ENCODE measurements around the gene ESRRG. TPM values are rescaled to one million over a fixed set of nuclear protein-coding genes. Genes with fewer than 3 reads are reported as not detected.

ESRRG gene
- total RNA-seq: 6.9 TPM

DNA sequence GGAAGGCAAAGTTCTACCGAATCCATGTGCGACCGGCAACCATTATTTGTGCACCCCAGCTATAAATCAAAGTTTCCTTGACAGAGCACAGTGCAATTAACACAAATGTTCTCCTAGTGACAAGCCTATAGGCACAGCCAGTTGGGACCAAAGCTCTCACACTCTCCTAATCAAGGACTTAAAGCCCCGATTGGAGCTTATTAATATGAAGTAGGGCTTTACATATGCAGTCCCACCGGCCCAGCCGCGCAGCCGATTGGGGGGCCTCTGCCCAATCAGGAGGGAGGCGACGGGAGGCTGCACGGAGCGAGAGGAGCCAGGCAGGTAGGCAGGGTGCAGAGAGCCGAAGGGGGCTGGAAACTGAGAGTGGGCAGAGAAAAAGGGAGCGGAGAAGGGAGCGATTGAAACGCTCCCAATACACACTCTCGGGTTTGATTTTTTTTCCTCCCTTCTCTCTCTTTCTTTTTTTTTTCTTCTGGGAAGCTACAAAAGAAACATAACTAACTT lies at the start of gene ESRRG:
TSS of gene ESRRG (minus strand) at position 156 of the 507 bp plus-strand sequence. CDS start at position 26, 130 bp downstream.
- DNase-seq: peak; percentile 45

DNA sequence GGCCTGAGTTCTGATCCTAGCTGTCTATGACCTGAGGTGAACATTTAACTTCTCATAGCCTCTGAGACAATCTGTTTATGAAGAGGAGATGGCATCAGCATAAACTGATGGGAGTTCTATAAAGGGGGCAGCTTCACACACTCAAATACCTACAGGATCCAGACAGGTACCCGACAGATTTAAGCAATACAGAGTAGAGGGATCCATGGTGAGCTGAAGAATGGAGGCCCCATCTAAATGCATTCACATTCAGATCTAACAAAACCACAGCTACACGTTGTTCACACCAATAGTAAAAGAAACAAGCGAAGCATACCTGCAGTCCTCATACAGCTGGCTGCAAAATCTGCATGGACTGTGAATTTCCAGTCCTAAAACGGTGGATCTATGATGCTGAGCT lies 48.7 kb upstream of the ESRRG start:
- DNase-seq: no peak

DNA sequence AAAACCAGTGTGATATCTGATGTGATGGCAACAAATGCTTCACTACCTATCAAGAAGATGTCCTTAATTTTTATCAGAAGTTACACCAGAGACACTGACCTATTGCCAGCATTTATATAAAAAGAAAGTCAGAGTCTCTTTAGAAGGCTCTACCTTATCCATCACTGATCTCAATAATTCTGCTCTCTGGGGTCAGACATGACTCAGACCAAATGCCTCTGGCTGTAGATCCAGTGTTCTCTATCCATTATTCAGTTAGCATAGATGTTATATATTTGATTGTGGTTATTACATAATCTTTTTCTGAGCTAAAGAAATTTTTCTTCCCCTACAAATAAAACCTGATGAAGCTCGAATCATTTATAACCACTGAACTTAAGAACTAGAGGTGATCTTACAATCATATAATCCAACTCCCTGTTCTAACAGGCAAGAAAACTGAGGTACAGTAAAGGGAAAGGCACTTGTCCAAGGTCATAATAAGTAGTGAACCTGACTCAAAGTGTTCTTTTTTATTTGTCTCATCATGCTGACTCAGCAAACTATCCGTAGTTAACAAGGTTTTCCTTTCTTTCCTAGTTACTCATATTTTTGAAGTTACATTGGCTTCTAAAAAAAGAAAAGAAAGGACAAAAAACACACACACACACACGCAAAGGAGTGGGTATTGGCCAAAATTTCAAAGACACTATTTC lies 43.6 kb upstream of the ESRRG start:
- no peak for DNase-seq

DNA sequence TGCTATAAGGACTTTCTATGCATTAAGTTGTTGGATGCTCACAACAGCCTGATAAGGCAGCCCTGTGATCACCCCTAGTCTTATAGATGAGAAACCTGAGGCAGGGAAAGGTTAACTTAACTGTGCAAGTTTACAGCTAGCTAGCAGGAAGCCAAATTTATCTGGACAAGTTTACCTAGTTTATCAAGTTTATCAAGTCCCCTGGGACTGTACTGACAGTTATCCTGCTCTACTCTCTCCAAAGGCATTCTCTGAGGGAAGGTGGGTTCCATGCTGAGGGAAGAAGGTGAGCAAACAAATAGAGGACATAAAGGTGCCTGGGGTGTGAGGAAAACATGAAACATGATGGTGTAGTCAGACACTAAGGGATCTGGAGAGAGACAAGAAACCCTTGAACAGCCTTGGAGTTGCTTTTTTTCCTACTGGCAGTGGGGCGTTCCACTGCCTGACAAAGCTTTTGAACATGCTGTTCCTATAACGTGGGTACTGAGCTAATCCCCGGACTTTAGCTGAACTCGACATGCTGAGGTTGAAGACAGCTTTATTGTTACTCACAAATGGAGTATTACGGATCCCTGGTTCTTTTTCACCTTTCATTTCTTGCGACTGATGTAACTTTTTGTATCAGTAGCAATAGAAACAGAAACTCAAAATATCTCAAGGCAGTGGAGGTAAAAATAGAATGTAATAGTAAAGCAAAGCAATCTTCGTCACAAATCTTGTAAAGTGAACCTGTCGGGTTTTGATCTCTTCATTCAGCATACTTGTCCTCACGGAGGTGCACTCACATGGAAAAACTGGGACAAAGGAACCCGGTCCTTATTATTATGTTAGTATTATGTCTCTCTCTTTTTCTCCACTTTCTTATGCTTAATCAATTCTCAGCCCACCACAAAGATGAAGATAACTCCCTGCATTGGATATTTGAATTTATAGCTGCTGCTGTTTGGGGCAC lies 42.4 kb upstream of the ESRRG start:
- no peak for DNase-seq

DNA sequence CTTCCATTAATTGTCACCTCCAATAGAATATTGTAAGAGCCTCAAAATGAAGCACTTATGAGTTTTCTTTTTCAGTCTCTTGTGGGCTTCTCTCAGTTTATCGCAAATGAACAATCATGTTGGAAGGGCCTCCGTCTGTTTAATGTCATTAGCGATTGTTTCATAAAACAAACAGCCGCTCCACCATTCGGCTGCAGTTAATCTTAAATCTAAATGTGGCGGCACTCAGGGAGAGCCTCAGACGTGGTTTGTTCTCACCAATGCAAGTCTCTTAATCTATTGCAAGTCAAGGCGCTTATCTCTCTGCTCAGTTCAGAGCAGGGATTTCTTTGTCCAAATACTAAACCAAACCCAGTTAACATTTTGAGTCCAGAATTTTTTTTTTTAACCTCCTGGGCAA lies 34.9 kb upstream of the ESRRG start:
- no peak for DNase-seq

DNA sequence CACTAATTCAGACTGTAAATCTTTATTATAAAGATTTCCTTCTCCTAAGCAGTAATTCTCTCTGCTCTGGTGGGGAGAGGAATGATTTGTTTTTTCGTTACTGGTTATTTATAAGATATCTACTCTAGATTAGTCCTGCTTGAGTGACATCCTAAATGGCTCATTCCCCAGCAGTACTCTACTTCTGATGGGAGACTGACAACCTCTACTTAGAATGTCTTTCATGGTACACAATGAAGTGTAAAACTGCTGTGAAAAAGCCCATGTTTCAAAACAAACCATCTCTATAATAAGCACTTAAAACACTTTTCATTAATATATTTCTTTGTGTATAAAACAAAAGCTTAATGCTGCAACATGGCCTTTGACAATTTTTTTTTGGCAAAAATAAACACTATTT lies 33.9 kb upstream of the ESRRG start:
- no peak for DNase-seq

DNA sequence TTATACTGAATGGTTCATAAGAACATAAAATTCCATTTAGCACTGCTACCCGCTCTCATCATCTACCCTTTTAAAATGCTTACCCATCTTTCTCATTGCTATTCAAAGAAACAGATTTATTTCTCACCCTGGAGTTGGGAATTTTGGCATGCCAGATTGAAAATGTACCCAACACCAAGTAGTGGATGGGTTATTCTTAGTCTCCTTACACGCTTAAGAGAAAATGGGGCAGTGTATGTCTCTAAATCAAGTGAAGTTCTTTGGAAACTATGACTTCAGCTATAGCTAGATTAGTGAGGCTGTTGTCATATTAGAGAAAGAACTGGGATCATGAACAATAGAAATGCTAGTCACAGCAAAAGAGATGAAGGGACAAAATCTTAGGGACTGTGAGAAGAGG lies 27.7 kb upstream of the ESRRG start:
- no peak for DNase-seq

DNA sequence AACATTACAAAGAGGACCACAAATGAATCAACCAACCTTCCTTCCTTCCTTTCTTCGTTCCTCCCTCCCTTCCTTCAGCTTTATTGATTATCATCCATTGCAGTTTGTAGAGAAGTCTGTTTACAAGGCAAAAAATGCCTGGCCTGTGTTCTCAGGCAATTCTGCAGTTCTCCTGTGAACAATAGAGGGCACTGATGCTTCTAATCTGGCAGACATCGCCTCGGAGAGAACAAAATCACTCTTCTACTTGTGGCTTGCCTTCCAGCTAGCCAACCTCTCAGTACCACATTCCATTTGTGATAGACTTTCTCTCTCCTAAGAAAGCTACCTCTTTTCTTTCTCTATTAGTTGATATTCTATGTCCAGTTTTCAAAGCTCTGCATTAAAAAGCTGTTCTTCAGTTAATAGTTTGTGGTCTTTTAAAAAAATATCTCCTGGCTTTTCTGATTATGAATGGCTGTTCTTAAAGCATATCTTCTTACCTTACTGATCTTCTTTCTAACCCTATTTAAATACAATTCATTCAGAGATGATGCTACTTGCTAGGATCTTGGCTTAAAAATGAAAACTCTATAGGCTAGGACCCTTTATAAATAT lies 26.9 kb upstream of the ESRRG start:
- peak; percentile 43 for DNase-seq

DNA sequence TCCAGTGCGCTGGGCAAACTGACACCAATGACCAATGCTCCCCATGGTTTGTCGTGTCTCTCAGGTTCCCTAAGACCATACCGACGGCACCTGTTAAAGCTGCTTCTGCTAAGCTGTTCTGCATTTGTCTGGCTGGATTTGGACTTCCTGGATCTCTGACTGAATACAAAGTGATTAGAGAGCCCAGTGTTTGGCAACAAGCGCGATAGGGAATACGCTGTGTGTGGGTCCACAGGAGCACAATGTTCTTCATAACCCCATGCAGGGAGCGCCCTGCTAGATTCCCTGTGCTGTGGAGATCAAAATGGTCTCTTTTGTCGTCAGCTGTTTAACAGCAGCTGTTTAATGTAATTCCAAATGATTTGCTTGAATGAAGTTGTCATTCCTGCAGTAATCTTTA lies 26.0 kb upstream of the ESRRG start:
- DNase-seq: no peak

DNA sequence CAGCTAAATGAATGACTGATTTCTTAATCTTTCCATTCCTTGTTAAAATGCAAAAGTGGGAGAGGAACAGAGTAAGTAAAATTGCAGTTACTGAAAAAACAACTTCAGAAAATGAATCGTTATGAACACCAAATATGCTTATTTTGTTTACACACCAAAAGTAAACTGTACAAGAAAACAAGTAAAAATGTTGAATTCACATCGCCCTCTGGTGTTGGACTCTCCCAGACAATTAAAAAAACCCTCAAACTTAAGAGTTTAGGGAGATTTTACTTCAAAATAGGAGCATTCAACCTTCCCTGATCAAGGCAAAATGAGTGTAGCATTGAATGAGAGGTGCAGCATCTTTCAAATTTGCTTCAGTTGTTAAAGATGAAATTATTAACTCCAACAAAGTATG lies 19.4 kb upstream of the ESRRG start:
- DNase-seq: no peak

DNA sequence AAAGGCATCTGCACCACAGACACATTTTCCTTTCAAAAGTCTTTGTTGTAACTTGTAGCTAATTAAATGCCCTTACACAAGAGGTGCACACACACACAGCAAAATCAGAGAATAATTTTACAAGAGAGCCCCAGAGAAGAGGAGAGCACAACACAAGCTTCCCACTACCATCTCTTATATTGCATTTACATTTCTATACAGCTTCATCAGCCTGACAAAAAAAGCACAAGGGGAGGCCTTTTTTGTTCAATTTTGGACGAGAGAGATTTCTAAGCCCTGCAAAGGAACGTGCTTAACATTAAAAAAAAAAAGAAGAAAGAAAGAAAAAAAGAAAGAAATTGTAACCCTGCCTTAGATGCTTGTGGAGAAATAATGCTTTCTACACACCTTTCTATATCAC lies 17.1 kb upstream of the ESRRG start:
- DNase-seq: no peak

DNA sequence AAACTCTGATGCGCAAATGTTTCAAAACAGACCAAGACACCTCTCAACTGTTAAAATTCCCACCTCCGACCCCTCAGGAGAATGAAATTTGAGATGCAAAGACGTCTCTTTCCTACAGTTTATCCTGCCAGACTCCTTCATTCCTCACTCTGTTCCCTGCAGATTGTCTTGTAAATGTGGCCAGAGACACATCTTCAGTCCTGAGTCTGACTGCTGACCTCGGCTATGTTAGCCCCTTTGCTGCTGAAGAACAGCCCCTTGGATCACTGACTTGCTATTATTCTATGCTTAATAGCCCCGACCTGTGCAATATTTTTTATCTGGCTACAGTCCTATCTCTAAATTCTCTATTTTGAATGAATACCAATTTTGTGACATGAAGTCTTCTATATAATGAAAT lies 16.6 kb upstream of the ESRRG start:
- DNase-seq: no peak

DNA sequence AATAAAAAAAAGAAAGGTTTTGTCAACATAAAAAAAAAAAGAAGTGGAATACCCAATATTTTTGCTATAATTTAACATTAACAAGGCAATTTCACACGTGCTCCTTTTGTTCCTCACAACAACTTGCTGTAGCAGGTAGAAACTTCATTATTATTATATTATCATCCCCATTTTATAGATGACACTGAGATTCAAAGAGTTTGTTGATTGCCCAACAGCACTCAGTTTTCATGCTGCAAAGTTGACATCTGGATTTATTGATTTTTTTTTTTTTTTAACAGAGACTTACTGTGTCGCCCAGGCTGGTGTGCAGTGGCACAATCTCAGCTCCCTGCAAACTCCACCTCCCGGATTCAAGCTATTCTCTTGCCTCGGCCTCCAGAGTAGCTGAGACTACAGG lies 8.9 kb upstream of the ESRRG start:
- DNase-seq: no peak

DNA sequence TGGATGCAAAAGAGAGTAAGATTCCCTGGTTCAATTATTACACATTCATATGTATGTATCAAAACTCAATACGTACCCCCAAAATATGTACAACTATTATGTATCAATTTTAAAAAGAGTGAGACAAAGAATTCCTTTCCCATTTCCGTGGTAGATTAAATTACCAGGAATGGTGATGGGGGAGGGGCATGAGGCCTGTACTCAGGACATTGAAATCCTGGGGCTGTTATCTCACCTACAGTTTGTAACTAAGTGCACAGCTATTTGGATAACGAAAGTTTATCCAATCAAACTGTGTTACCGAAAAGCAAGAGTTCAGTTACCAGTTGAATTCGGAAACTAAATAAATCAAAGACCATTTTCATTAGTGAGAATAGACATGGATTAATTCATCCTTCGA lies 8.3 kb upstream of the ESRRG start:
- DNase-seq: no peak

DNA sequence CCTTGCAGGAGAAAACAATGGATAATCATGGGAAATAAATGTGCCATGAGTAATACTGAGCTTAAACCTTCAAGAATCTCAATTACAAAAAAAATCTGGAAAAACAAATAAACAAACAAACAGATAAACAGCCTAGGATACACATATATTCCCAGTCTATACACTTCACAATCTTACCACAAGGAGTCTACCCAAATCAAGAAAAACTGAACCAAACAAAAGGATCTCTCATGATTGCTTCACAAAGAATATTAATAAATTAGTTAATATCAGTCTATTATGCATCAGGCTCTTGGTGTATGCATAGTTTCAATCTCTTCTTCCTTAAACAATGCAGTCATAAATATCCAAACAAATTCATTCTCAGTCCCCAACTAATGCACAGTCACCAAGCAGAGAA lies 3.2 kb upstream of the ESRRG start:
- DNase-seq: no peak

DNA sequence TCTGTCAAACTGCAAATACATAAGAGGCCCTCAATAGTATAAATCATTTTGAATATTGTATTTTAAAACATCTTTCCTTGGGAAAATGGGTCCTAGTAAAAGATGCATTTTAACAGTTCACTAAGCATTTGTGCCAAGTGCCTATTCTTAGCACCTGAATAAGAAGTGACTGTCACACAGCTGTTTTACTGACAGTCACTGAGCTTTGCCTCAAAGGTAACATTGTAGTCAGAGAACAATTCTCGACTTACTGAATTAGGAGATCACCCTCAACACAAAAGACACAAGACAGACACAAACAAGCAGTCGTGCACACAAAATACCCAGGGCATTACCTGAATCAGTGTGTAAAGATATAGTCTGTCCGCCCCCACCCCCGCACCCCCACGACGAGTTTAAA lies 408 bp downstream of the ESRRG start:
- no peak for DNase-seq

DNA sequence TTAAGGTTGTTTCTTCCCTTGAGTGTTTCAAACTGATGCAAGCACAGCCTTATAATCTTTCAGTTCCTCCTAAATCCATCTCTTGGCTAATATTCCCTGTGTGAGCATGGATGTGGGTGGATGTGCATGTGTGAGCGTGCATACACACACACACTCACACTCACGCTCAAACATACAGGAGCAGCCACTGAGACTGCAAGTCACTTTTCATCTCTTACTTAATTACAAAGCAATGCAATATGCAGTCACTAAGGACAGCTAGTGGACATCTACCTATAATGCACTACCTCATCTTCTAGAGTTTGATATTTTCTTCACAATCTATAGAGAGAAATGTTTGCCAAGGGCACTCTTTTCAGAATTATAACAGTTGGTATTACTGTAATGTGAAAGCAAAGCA lies 1.4 kb downstream of the ESRRG start:
- DNase-seq: no peak

DNA sequence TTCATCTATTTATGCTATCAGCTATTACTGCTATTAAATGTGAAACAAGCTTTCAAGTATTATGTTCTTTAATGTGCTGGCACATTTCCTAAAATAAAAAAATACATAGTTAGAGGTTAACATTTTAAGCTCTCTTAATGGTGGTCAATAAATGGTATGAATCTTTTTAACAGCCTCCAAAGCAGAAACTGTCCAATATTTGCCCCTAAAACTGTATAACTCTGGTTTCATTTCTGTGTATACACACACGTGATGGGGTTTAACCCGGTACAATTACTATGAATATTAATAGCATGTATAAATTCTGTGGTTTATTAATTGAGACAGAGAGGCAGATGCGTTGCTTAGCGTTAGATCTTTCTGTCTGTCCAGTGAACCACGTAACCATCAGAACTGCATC lies 2.2 kb downstream of the ESRRG start:
- DNase-seq: no peak

DNA sequence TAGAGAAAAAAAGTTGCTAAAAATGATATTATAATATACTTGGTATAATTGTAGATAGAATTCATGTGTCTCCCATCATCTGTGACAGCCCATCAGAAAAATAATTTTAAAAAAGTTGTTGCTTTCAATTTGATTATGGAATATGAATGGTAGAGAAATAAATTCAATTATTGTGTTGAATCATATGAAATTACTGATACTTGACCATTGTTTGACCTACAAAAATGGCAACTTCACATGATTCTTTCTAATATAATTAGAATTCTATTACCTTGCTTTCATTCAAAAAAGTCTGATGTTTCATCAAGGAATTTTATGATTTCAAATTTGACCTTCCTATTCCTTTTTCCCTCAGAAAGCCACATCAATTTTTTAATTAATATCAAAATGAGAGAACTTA lies 11.5 kb downstream of the ESRRG start:
- DNase-seq: no peak

DNA sequence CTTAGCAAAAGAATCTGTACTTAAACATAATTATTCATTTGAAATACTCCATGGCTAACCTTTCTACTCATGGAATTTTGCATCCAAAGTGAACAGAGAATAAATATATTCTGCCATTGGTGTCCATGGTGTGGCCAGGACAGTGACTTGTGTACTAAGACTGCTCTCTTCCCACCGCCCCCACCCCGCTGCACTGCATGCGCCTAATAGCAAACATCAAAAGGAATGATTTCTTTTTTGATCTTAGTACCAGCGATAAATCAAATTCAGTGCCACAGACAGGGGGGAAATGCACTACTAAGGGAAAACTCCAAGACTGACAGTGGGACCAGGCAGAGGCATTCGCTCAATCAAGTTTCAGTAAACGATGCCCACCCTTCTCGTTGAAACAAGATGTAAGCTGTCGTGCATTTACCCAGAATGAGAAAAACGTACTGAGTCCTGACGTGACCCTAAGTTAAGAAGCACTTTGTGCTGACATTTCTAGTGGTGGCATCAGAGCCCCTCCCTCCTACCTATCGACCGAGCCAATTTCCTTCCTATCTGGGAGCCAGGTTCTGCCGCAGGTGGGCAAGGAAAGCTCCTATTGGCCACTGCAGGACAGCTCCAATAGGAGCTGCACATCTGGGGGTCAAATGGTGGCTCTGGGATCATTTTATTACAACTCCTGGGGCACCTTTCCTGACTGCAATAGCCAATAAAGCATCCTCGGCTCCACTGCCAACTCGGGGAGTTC lies 12.5 kb downstream of the ESRRG start:
- DNase-seq: no peak

DNA sequence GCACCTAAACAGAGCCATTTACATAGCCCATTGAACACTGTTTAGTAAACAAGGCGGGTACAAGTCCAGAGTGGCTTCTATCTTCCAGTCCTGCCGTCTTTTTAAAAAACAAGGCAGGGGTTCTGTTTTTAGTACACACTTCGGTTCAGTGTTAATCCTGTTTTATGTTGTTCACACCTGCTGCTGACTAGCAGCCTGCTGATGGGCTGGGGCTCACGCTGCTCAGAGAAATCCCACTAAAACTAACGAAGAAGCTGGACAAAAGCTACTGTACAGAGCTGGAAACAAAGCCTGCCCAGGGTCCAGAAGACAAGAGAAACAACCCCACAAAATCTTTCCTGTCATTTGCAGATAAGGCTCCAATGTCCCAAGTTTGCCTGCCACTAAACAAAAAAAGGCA lies 13.2 kb downstream of the ESRRG start:
- DNase-seq: no peak

DNA sequence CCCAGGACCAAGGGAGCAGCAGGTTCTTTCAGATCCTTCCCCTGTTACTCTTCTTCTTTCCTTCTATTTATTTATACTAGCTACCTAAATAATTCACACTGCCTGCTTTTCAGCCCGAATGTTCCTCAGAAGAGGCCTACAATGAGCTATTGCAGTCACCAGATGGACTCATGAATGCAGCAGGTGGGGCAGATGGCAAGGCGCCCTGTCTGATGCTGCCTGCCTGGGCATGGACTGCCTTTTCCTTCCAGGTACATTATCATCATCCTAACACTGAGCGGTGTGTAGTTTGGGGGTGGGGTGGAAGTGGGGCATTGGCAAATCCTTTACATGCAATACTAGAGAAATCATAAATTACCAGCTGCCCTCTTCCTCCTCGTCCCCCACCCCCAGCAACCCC lies 17.6 kb downstream of the ESRRG start:
- peak; percentile 47 for DNase-seq

All from occipital lobe (tissue), 2 donors.